Stomach smooth muscle (tissue), 2 donors: ENCODE measurements around the gene SLC2A13.
"Not testable (repeated sequence)": the region's sequence is repeated elsewhere in the genome, so short reads cannot be mapped to it uniquely, and the experiment has no call there.

Source experiments
- H3K27ac ChIP-seq: one replicate; pipeline ENCODE4 v1.7.0; 2013; ENCODE audit warnings: mild to moderate bottlenecking, low read length, inconsistent platforms
- H3K27me3 ChIP-seq, 2 donors: one replicate each; pipeline ENCODE4 v1.7.0; 2013; ENCODE audit warnings: low read length in 2 of 2; ENCODE audit not compliant: insufficient read depth in 2 of 2, control insufficient read depth in 1 of 2
- H3K36me3 ChIP-seq, 2 donors: one replicate each; pipeline ENCODE4 v1.7.0; 2013; ENCODE audit warnings: low read length in 2 of 2; ENCODE audit not compliant: control insufficient read depth in 2 of 2, insufficient read depth in 2 of 2
- H3K4me1 ChIP-seq: one replicate; pipeline ENCODE4 v1.7.0; 2013; ENCODE audit warnings: low read length; ENCODE audit not compliant: control insufficient read depth, insufficient read depth
- H3K4me3 ChIP-seq, 2 donors: one replicate each; pipeline ENCODE4 v1.7.0; 2013; ENCODE audit warnings: low read length in 2 of 2
- H3K9ac ChIP-seq, 2 donors: one replicate each; pipeline ENCODE4 v1.7.0; 2013; ENCODE audit warnings: low read length in 2 of 2, mild to moderate bottlenecking in 1 of 2
- H3K9me3 ChIP-seq, 2 donors: one replicate each; pipeline ENCODE4 v1.7.0; 2013; ENCODE audit warnings: low read length in 2 of 2; ENCODE audit not compliant: control insufficient read depth in 2 of 2
- donor health status: healthy.
- donor health status: Pancreatic carcinoma.

SLC2A13 gene

DNA sequence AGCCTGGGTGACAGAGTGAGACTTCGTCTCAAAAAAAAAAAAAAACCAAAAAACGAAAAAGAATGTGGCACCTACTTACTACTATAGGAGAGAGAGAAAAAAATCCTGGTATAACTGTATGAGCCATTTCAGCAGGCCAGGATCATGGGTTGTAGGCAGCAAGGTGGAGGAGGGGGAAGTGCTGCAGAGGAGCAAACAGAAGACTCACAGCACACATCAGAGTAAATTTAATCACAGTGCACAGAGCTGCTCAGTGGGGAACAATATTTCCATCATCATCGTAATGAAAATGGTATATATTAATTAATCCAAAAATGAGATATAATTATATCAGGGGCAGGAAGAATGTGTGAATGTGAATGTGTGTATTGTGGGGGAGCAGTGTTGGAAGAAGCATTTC is 175.8 kb downstream of the SLC2A13 start:
- H3K4me3 ChIP-seq = no peak overlapping the region
- no peaks in the 10 kb centered on the region for H3K36me3 ChIP-seq
- no peaks in the 10 kb centered on the region for H3K4me1 ChIP-seq
- no peak overlapping the region for H3K27ac ChIP-seq
- H3K9ac ChIP-seq = no peak overlapping the region
- H3K27me3 ChIP-seq = no peaks in the 10 kb centered on the region
- H3K9me3 ChIP-seq = no peaks in the 10 kb centered on the region

- no peak overlapping the region for H3K9ac ChIP-seq
- H3K9me3 ChIP-seq = no peaks in the 10 kb centered on the region
- no peaks in the 10 kb centered on the region for H3K27me3 ChIP-seq
- no peaks in the 10 kb centered on the region for H3K4me1 ChIP-seq
- H3K36me3 ChIP-seq = no peaks in the 10 kb centered on the region
- no peak overlapping the region for H3K4me3 ChIP-seq
- H3K27ac ChIP-seq = no peak overlapping the region
Observed at GRCh38 chr12:39928181-39928899, 177.5 kb downstream of the SLC2A13 start.

- Histone ChIP-seq H3K4me3 (no peak overlapping the region), H3K27me3 (no peaks in the 10 kb centered on the region), H3K4me1 (no peaks in the 10 kb centered on the region), H3K27ac (no peak overlapping the region), H3K9ac (no peak overlapping the region), H3K36me3 (no peaks in the 10 kb centered on the region), H3K9me3 (no peaks in the 10 kb centered on the region)
Observed at GRCh38 chr12:39923364-39923763, 182.5 kb downstream of the SLC2A13 start.

DNA sequence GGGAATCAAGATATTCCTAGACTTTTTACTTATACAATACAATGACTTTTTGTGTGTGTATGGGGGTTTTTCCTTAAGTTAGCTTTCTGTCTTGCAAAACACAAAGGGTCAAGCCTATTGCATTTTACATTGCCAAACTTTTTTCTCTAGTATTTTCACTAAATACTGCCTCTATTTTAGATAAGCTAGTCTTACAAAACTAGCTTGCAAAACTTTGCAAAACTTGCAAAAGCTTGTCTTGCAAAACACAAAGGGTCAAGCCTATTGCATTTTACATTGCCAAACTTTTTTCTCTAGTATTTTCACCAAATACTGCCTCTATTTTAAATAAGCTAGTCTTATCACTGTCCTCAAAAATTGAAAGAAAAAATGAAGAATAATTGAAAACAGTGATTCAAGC is 183.3 kb downstream of the SLC2A13 start:
- not testable (repeated sequence) for H3K4me3 ChIP-seq, H3K36me3 ChIP-seq, H3K9me3 ChIP-seq, H3K27ac ChIP-seq, H3K9ac ChIP-seq, H3K27me3 ChIP-seq, H3K4me1 ChIP-seq

DNA sequence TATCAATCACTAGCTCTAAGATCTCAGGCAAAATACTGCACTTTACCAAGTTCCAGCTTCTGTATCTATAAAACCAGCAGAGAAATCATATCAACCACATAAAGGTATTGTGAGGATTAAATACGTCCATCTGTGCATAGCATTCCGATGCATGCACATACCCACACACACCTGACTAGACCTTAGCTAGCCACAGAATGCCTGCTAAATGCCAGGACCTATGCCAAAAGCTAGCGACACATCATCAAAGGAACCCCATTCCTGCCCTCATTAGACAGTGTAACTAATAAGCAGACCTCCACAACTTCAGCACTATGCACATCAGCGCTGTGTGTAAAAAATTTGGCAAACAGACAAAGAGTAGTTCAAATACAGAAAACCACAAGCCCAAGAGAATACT is 185.2 kb downstream of the SLC2A13 start:
- Histone ChIP-seq H3K4me3 (no peak overlapping the region), H3K27ac (no peak overlapping the region), H3K9me3 (no peaks in the 10 kb centered on the region), H3K9ac (no peak overlapping the region), H3K27me3 (no peaks in the 10 kb centered on the region), H3K36me3 (no peaks in the 10 kb centered on the region), H3K4me1 (no peaks in the 10 kb centered on the region)

DNA sequence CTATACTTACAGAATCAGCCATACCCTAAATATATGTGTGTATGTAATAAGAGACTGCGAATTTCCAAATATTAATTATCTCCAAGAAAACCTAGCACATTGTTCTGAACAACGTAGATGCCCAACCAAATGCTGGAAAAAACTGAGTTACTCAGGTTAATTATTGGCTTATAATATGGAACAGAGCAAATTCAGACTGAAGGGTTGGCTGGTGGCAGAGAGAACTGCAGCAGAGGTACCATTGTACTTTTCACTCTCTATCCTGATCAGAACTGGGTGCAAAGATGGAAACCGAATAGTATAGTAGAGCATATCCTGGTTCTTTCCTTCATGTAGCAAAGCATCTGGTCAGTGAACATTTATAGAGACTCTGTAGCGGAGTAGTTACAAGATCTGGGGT is 185.7 kb downstream of the SLC2A13 start:
- Histone ChIP-seq H3K36me3 (no peaks in the 10 kb centered on the region), H3K27ac (no peak overlapping the region), H3K4me1 (no peaks in the 10 kb centered on the region), H3K4me3 (no peak overlapping the region), H3K9me3 (no peaks in the 10 kb centered on the region), H3K9ac (no peak overlapping the region), H3K27me3 (no peaks in the 10 kb centered on the region)

DNA sequence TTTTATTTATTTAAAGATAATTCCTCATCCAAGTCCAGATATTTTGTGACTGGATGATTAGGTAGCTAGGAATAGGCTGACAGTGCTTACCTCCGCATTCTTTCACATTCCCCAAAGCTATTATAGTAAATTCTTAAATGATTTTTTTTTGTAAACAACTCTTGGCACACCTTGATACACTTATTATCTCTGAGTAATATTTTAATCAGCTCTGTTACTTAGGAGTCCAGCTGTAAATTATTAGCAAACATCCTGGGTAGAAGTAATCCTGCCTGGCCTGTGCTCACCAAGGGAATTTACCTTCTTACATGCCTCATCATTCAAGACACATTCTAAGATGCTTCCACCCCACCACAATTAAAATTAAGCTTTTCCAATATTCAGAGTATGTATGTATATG is 186.1 kb downstream of the SLC2A13 start:
- no peaks in the 10 kb centered on the region for H3K36me3 ChIP-seq
- no peak overlapping the region for H3K27ac ChIP-seq
- H3K4me3 ChIP-seq = no peak overlapping the region
- H3K9ac ChIP-seq = no peak overlapping the region
- H3K27me3 ChIP-seq = no peaks in the 10 kb centered on the region
- no peaks in the 10 kb centered on the region for H3K4me1 ChIP-seq
- H3K9me3 ChIP-seq = no peaks in the 10 kb centered on the region

GRCh38 chr12:39915249-39915648 is 190.6 kb downstream of the SLC2A13 start:
- Histone ChIP-seq H3K4me1 (no peaks in the 10 kb centered on the region), H3K9me3 (no peaks in the 10 kb centered on the region), H3K27ac (no peak overlapping the region), H3K9ac (no peak overlapping the region), H3K4me3 (no peak overlapping the region), H3K36me3 (no peaks in the 10 kb centered on the region), H3K27me3 (no peaks in the 10 kb centered on the region)

GRCh38 chr12:39912211-39912980 is 193.5 kb downstream of the SLC2A13 start:
- H3K9ac ChIP-seq = no peak overlapping the region
- H3K27ac ChIP-seq = no peak overlapping the region

GRCh38 chr12:39906237-39906636 is 199.6 kb downstream of the SLC2A13 start:
- H3K4me1 ChIP-seq = peaks cover 6% of the 10 kb centered on the region
- H3K9ac ChIP-seq = no peak overlapping the region
- H3K4me3 ChIP-seq = no peak overlapping the region
- no peak overlapping the region for H3K27ac ChIP-seq
- no peaks in the 10 kb centered on the region for H3K36me3 ChIP-seq
- no peaks in the 10 kb centered on the region for H3K27me3 ChIP-seq
- no peaks in the 10 kb centered on the region for H3K9me3 ChIP-seq

More at GRCh38 chr12:39912211-39912980, 193.5 kb downstream of the SLC2A13 start:
- no peaks in the 10 kb centered on the region for H3K4me1 ChIP-seq
- H3K9me3 ChIP-seq = no peaks in the 10 kb centered on the region
- no peaks in the 10 kb centered on the region for H3K27me3 ChIP-seq
- H3K4me3 ChIP-seq = no peak overlapping the region
- H3K36me3 ChIP-seq = no peaks in the 10 kb centered on the region

GRCh38 chr12:39905152-39905551 is 200.7 kb downstream of the SLC2A13 start:
- peaks cover 6% of the 10 kb centered on the region for H3K4me1 ChIP-seq
- no peak overlapping the region for H3K9ac ChIP-seq
- no peaks in the 10 kb centered on the region for H3K27me3 ChIP-seq
- H3K9me3 ChIP-seq = no peaks in the 10 kb centered on the region
- no peaks in the 10 kb centered on the region for H3K36me3 ChIP-seq
- H3K27ac ChIP-seq = no peak overlapping the region
- no peak overlapping the region for H3K4me3 ChIP-seq
